MCF 10A (cell line): Measurements from ENCODE around the gene MB21D2. TPM values are rescaled to one million over a fixed set of nuclear protein-coding genes. Genes with fewer than 3 reads are reported as not detected.

ENCODE experiments used
- BruUV-seq: library from RNA; stranded (reverse); fragments of 400-500 nt; replicated peaks from 2 replicates; lab custom pipeline; 2021; lab: Mats Ljungman, UMichigan
- CTCF ChIA-PET: fragments of 300-600 bp; sonication (Branson Sonifier 250); formaldehyde crosslinking; extraction: SDS; loops from one replicate; lab custom pipeline; 2021; ENCODE audit warnings: antibody characterized with exemption, inconsistent platforms; lab: Yijun Ruan, JAX
- POLR2A ChIA-PET: fragments of 300-600, 350-650 bp; sonication (Branson Sonifier 250); formaldehyde crosslinking; extraction: SDS; loops from one replicate; lab custom pipeline; 2020; ENCODE audit warnings: antibody characterized with exemption, inconsistent platforms; lab: Yijun Ruan, JAX
- DNase-seq: peaks from one replicate; pipeline ENCODE4 v3.0.0-alpha.2; 2018; ENCODE audit not compliant: unreplicated experiment
- H3K27ac Mint-ChIP-seq: one replicate; pipeline ENCODE4 v1.8.0; 2022; ENCODE audit warnings: mild to moderate bottlenecking, low read depth, mixed read lengths; ENCODE audit not compliant: unreplicated experiment
- H3K27me3 Mint-ChIP-seq: one replicate; pipeline ENCODE4 v1.8.0; 2022; ENCODE audit warnings: mixed read lengths; ENCODE audit not compliant: insufficient read depth, unreplicated experiment
- H3K36me3 Mint-ChIP-seq: one replicate; pipeline ENCODE4 v1.8.0; 2022; ENCODE audit warnings: mild to moderate bottlenecking, moderate library complexity, mixed read lengths; ENCODE audit not compliant: insufficient read depth, unreplicated experiment
- H3K4me1 Mint-ChIP-seq: one replicate; pipeline ENCODE4 v1.8.0; 2022; ENCODE audit warnings: mixed read lengths; ENCODE audit not compliant: insufficient read depth, unreplicated experiment
- H3K4me3 Mint-ChIP-seq: one replicate; pipeline ENCODE4 v1.8.0; 2022; ENCODE audit warnings: mild to moderate bottlenecking, moderate library complexity, mixed read lengths; ENCODE audit not compliant: unreplicated experiment
- H3K9me3 Mint-ChIP-seq: one replicate; pipeline ENCODE4 v1.8.0; 2022; ENCODE audit warnings: mixed read lengths; ENCODE audit not compliant: unreplicated experiment
- intact Hi-C: fragments of 100-400 bp; cut with micrococcal nuclease; formaldehyde crosslinking; loops from 2 replicates; pipeline ENCODE4 v1.14.1; 2022
- total RNA-seq: library from RNA; stranded (reverse); gene quantifications from 2 replicates; pipeline ENCODE4 v1.2.3, GENCODE V29; 2022
- TF ChIP-seq, protein P1 (sequence below): fragments of 200-600 bp; IDR thresholded peaks from one replicate; pipeline ENCODE4 v1.8.0; 2022; ENCODE audit warnings: antibody characterized with exemption, mild to moderate bottlenecking; ENCODE audit not compliant: unreplicated experiment

Gene MB21D2
- total RNA-seq, 1 experiment from 2014 or later = 4.4 TPM

DNA sequence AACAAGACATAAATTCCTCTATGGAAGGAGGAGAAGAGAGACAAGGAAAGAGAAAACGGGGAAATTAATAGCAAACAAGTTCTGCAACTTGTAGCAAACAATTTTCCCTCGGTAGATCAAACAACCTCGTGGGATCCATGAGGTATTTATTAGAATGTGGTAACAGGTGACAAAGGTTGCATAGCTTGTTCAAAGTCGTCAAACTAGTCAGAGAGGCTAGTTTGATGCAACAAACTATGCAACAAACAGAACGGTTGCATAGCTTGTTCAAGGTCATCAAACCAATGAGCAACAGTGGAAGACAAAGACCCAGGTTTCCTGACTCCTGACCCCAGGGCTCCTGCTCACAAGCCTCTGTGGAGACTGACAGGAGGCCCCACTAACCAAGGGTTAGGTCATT, 20.7 kb downstream of the MB21D2 start:
- Mint-ChIP-seq H3K4me3 (no peak overlapping the region), H3K4me1 (peaks cover 20% of the 10 kb centered on the region), H3K27me3 (no peaks in the 10 kb centered on the region), H3K27ac (no peak overlapping the region), H3K36me3 (peaks cover 6% of the 10 kb centered on the region), H3K9me3 (no peaks in the 10 kb centered on the region)
- intact Hi-C loops = no loop called here
- ChIA-PET CTCF (interaction anchor here (0.8 kb wide), 1 partner anchor 307 kb away, joined by 3 read pairs; no protein-coding TSS in a partner anchor), POLR2A (interaction anchor here (1.2 to 1.4 kb wide), 2 partner anchors 8 to 17 kb away, joined by 3 read pairs; no protein-coding TSS in a partner anchor)
- TF ChIP-seq, protein P1, sequence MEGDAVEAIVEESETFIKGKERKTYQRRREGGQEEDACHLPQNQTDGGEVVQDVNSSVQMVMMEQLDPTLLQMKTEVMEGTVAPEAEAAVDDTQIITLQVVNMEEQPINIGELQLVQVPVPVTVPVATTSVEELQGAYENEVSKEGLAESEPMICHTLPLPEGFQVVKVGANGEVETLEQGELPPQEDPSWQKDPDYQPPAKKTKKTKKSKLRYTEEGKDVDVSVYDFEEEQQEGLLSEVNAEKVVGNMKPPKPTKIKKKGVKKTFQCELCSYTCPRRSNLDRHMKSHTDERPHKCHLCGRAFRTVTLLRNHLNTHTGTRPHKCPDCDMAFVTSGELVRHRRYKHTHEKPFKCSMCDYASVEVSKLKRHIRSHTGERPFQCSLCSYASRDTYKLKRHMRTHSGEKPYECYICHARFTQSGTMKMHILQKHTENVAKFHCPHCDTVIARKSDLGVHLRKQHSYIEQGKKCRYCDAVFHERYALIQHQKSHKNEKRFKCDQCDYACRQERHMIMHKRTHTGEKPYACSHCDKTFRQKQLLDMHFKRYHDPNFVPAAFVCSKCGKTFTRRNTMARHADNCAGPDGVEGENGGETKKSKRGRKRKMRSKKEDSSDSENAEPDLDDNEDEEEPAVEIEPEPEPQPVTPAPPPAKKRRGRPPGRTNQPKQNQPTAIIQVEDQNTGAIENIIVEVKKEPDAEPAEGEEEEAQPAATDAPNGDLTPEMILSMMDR = no peak
- no peak for DNase-seq
- BruUV-seq = no TSS peak

DNA sequence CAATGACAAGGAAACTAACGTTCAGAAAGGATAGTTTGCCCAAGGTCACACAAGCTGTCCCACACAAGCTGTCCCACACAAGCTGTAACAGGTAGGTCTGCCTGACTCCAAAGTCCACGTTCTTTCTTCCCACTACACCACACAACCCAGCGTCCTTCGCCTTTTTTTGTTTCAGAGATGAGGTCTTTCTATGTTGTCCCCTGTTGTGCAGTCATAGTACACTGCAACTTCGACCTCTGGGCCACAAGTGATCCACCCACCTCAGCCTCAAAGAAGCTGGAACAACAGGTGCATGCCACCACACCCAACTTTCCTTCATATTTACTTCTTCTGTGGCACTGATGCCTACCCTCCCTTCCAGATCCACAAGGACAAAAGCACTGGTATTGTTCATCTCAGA, 21.4 kb downstream of the MB21D2 start:
- ChIA-PET POLR2A (interaction anchor here (0.8 to 1.2 kb wide), 2 partner anchors 18 to 22 kb away, joined by 3 read pairs; partner anchors contain the start of gene MB21D2), CTCF (interaction anchor here (0.7 to 0.8 kb wide), 2 partner anchors 308 to 835 kb away, joined by 3 read pairs; no protein-coding TSS in a partner anchor)
- Mint-ChIP-seq H3K4me1 (peaks cover 15% of the 10 kb centered on the region), H3K36me3 (peaks cover 6% of the 10 kb centered on the region), H3K27ac (no peak overlapping the region), H3K27me3 (no peaks in the 10 kb centered on the region), H3K9me3 (no peaks in the 10 kb centered on the region), H3K4me3 (no peak overlapping the region)
- TF ChIP-seq, protein P1 = no peak
- intact Hi-C loops = no loop called here
- no peak for DNase-seq
- no TSS peak for BruUV-seq

DNA sequence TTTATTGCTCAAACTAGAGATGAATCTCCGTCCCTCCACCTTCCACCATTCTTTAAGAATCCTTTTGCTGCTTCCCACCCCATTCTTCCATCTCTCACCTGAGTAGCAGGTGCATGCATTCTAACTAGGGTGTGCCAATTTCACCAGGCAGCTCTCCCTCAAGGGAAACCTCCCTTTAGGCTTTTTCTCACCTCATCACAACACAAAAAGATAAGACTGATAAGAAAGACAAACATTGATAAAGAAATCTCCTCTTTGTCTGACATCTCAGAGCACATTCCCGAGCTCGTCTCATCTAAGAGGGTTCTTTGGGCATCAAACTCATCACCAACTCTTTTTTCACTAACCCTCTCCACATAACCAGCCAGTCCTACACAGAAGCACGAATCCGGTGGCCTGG, 23.0 kb downstream of the MB21D2 start:
- peaks cover 4% of the 10 kb centered on the region for H3K36me3 Mint-ChIP-seq
- no peaks in the 10 kb centered on the region for H3K27me3 Mint-ChIP-seq
- no TSS peak for BruUV-seq
- TF ChIP-seq, protein P1 = no peak
- no peak overlapping the region for H3K27ac Mint-ChIP-seq
- ChIA-PET CTCF (interaction anchor here (0.7 to 3.1 kb wide), 4 partner anchors 9 to 115 kb away, joined by 3 to 10 read pairs (median 4); no protein-coding TSS in a partner anchor), POLR2A (interaction anchor here (1.4 kb wide), 1 partner anchor 43 kb away, joined by 3 read pairs; no protein-coding TSS in a partner anchor)
- H3K4me3 Mint-ChIP-seq = no peak overlapping the region
- no peak for DNase-seq
- no peaks in the 10 kb centered on the region for H3K9me3 Mint-ChIP-seq
- H3K4me1 Mint-ChIP-seq = peaks cover 19% of the 10 kb centered on the region
- intact Hi-C loops = no loop called here

DNA sequence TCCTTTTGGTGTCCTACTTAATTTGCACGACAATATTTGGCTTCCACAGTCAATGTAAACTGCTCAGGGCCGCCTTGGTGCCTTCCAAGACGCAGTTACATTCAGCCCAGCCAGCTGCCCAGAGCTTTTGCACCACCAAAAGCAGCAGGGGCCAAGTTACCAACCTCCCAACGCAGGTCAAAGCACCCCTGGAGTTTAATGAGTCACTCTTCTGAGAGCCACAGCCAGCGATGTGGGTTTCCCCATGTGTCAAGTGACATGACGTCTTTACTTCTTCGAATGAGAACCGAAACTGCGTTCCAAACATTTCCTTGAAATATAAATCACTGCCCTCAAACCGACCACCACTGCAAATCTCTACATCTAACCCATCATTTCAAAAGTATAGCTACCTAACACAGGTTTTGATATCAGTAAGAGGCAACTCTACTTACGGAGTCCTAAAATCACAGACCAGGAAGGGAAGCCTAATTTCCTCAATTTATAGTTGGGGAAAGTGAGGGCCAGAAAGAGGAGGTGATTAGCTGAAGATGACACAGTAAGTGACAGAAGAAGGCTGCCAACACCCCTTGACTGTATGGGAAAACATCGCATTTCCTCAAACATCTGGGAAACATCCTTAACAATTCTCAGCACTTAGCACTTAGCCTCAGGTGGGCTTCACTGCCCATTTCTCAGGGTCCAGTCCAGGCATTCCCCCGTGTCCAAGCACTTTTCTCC, 24.5 kb downstream of the MB21D2 start:
- peaks cover 30% of the 10 kb centered on the region for H3K4me1 Mint-ChIP-seq
- H3K9me3 Mint-ChIP-seq = no peaks in the 10 kb centered on the region
- peak overlapping the region; percentile 10 for H3K27ac Mint-ChIP-seq
- POLR2A ChIA-PET = interaction anchor here (0.5 to 2.5 kb wide), 5 partner anchors 10 to 64 kb away, joined by 3 to 9 read pairs (median 3); partner anchors contain the start of gene MB21D2
- H3K27me3 Mint-ChIP-seq = no peaks in the 10 kb centered on the region
- peak overlapping the region; percentile 5 for H3K4me3 Mint-ChIP-seq
- no TSS peak for BruUV-seq
- H3K36me3 Mint-ChIP-seq = no peaks in the 10 kb centered on the region
- DNase-seq = peak; percentile 90
- CTCF ChIA-PET = interaction anchor here (0.5 to 3.1 kb wide), 6 partner anchors 10 to 559 kb away, joined by 3 to 11 read pairs (median 4); no protein-coding TSS in a partner anchor
- TF ChIP-seq, protein P1 = no peak
- intact Hi-C loops = loop anchor here (2.0 kb wide), 1 partner anchor 42 kb away; no protein-coding TSS in a partner anchor
